H9 (cell line): ENCODE data around the gene CHADL. TPM values are rescaled to one million over a fixed set of nuclear protein-coding genes. Genes with fewer than 3 reads are reported as not detected.

Experiments used
- DNase-seq: peaks from one replicate; pipeline ENCODE4 v3.0.0-alpha.2; 2017
- H2AFZ ChIP-seq: one replicate; pipeline ENCODE4 v1.6.1; 2013; ENCODE audit warnings: mild to moderate bottlenecking, low read length, control low read depth, moderate library complexity
- H2AK5ac ChIP-seq: 2 replicates; pipeline ENCODE4 v1.6.1; 2013; ENCODE audit warnings: low read length, control low read depth, mixed read lengths; ENCODE audit not compliant: insufficient read length
- H2BK120ac ChIP-seq: one replicate; pipeline ENCODE4 v1.6.1; 2013; ENCODE audit warnings: low read depth, mild to moderate bottlenecking, low read length, control low read depth, inconsistent platforms; ENCODE audit not compliant: poor library complexity, severe bottlenecking
- H2BK12ac ChIP-seq: 2 replicates; pipeline ENCODE4 v1.6.1; 2013; ENCODE audit warnings: low read length, control low read depth, mixed read lengths, low read depth; ENCODE audit not compliant: insufficient read length
- H2BK15ac ChIP-seq: 2 replicates; pipeline ENCODE4 v1.6.1; 2013; ENCODE audit warnings: low read depth, low read length, control low read depth
- H2BK20ac ChIP-seq: one replicate; pipeline ENCODE4 v1.6.1; 2013; ENCODE audit warnings: low read depth, mild to moderate bottlenecking, low read length, control low read depth, inconsistent platforms; ENCODE audit not compliant: poor library complexity, severe bottlenecking
- H2BK5ac ChIP-seq: 2 replicates; pipeline ENCODE4 v1.6.1; 2013; ENCODE audit warnings: low read length, control low read depth, mixed read lengths; ENCODE audit not compliant: insufficient read length
- H3K14ac ChIP-seq: 2 replicates; pipeline ENCODE4 v1.6.1; 2013; ENCODE audit warnings: low read length, control low read depth; ENCODE audit not compliant: insufficient read depth
- H3K18ac ChIP-seq: 2 replicates; pipeline ENCODE4 v1.6.1; 2013; ENCODE audit warnings: low read depth, mild to moderate bottlenecking, mixed read lengths, low read length, control low read depth; ENCODE audit not compliant: insufficient read length
- H3K23ac ChIP-seq: 2 replicates; pipeline ENCODE4 v1.6.1; 2013; ENCODE audit warnings: low read length, control low read depth, mixed read lengths, low read depth; ENCODE audit not compliant: insufficient read length
- H3K23me2 ChIP-seq: 2 replicates; pipeline ENCODE4 v1.6.1; 2013; ENCODE audit warnings: low read depth, mild to moderate bottlenecking, mixed read lengths, low read length, control low read depth; ENCODE audit not compliant: insufficient read length, poor library complexity, severe bottlenecking
- H3K27ac ChIP-seq: 2 replicates; pipeline ENCODE4 v1.5.1; 2013; ENCODE audit warnings: low read length, control low read depth, mixed read lengths, low read depth; ENCODE audit not compliant: insufficient read length
- H3K27me3 ChIP-seq: 2 replicates; pipeline ENCODE4 v1.6.1; 2013; ENCODE audit warnings: low read length, control low read depth, inconsistent platforms; ENCODE audit not compliant: insufficient read depth
- H3K4ac ChIP-seq: 2 replicates; pipeline ENCODE4 v1.6.1; 2013; ENCODE audit warnings: low read depth, mild to moderate bottlenecking, control low read depth, inconsistent platforms, low read length, moderate library complexity
- H3K4me1 ChIP-seq: 2 replicates; pipeline ENCODE4 v1.6.1; 2013; ENCODE audit warnings: low read length, control low read depth, inconsistent platforms; ENCODE audit not compliant: insufficient read depth
- H3K4me2 ChIP-seq: 2 replicates; pipeline ENCODE4 v1.6.1; 2013; ENCODE audit warnings: low read length, control low read depth, mixed read lengths; ENCODE audit not compliant: insufficient read length, insufficient read depth
- H3K56ac ChIP-seq: 2 replicates; pipeline ENCODE4 v1.6.1; 2013; ENCODE audit warnings: low read depth, mild to moderate bottlenecking, mixed read lengths, low read length, control low read depth; ENCODE audit not compliant: insufficient read length
- H3K79me1 ChIP-seq: 2 replicates; pipeline ENCODE4 v1.6.1; 2013; ENCODE audit warnings: low read depth, mild to moderate bottlenecking, moderate library complexity, low read length, control low read depth, inconsistent platforms; ENCODE audit not compliant: insufficient read depth, poor library complexity, severe bottlenecking
- H3K79me2 ChIP-seq: 2 replicates; pipeline ENCODE4 v1.6.1; 2013; ENCODE audit warnings: low read length, control low read depth, inconsistent platforms; ENCODE audit not compliant: insufficient read depth
- H3K9ac ChIP-seq: 2 replicates; pipeline ENCODE4 v1.6.1; 2013; ENCODE audit warnings: low read length, control low read depth, mixed read lengths; ENCODE audit not compliant: insufficient read length; ENCODE audit errors: extremely low read depth
- H3K9me3 ChIP-seq: one replicate; pipeline ENCODE4 v1.6.1; 2013; ENCODE audit warnings: low read depth, low read length, inconsistent platforms; ENCODE audit not compliant: control insufficient read depth
- H3T11ph ChIP-seq: one replicate; pipeline ENCODE4 v1.6.1; 2013; ENCODE audit warnings: mild to moderate bottlenecking, low read length, control low read depth, inconsistent platforms
- H4K20me1 ChIP-seq: one replicate; pipeline ENCODE4 v1.6.1; 2013; ENCODE audit not compliant: control insufficient read depth, insufficient read length, insufficient read depth
- H4K5ac ChIP-seq: 2 replicates; pipeline ENCODE4 v1.6.1; 2013; ENCODE audit warnings: low read depth, mild to moderate bottlenecking, mixed read lengths, low read length, control low read depth; ENCODE audit not compliant: insufficient read length
- H4K8ac ChIP-seq: replicated peaks from 2 replicates; pipeline ENCODE4 v1.6.1; 2013; ENCODE audit warnings: low read length, control low read depth, mixed read lengths, low read depth; ENCODE audit not compliant: insufficient read length
- H4K91ac ChIP-seq: 2 replicates; pipeline ENCODE4 v1.6.1; 2013; ENCODE audit warnings: low read depth, mild to moderate bottlenecking, moderate library complexity, mixed read lengths, low read length, control low read depth; ENCODE audit not compliant: insufficient read length
- H3K27ac Mint-ChIP-seq, 3 experiments: 2 replicates in 2 of 3; 3 replicates in 1 of 3; pipeline ENCODE4 v1.8.0; 2020 to 2021; ENCODE audit warnings: mixed read lengths in 3 of 3, mild to moderate bottlenecking in 1 of 3, moderate library complexity in 1 of 3
- H3K27me3 Mint-ChIP-seq: 2 replicates; pipeline ENCODE4 v1.8.0; 2021; ENCODE audit warnings: low read depth, mild to moderate bottlenecking, moderate library complexity, mixed read lengths
- H3K36me3 Mint-ChIP-seq, 3 experiments: 2 replicates in 2 of 3; 3 replicates in 1 of 3; pipeline ENCODE4 v1.8.0; 2020 to 2021; ENCODE audit warnings: low read depth in 3 of 3, mixed read lengths in 3 of 3; ENCODE audit not compliant: insufficient read depth in 1 of 3
- H3K4me1 Mint-ChIP-seq, 2 experiments: 2 replicates each; pipeline ENCODE4 v1.8.0; 2020; ENCODE audit warnings: mixed read lengths in 2 of 2
- H3K4me3 Mint-ChIP-seq, 2 experiments: 2 replicates in 1 of 2; 3 replicates in 1 of 2; pipeline ENCODE4 v1.8.0; 2020 to 2021; ENCODE audit warnings: mild to moderate bottlenecking in 2 of 2, mixed read lengths in 2 of 2, moderate library complexity in 1 of 2
- H3K9me3 Mint-ChIP-seq, 2 experiments: 2 replicates in 1 of 2; 3 replicates in 1 of 2; pipeline ENCODE4 v1.8.0; 2020; ENCODE audit warnings: mild to moderate bottlenecking in 2 of 2, mixed read lengths in 2 of 2, moderate library complexity in 1 of 2
- CTCF ChIP-seq: fragments of 200-600 bp; sonication (generic); conservative IDR thresholded peaks from 3 replicates; pipeline ENCODE4 v1.8.0; 2021; ENCODE audit warnings: antibody characterized with exemption, mild to moderate bottlenecking
- WGBS: extraction: QIAGEN DNeasy Blood & Tissue Kit; methylation state at CpG from one replicate; pipeline ENCODE4 v1.1.7; 2013; ENCODE audit warnings: missing lambda C conversion rate, low lambda C conversion rate, mixed read lengths; ENCODE audit not compliant: insufficient read length; ENCODE audit errors: extremely low coverage; 5-methylcytosine and 5-hydroxymethylcytosine counted together
- total RNA-seq: library from RNA; stranded (reverse); gene quantifications from 2 replicates; pipeline ENCODE4 v1.2.1, GENCODE V29; 2021

CHADL gene
- total RNA-seq, 1 experiment from 2014 or later: 1.6 TPM

- no peak for DNase-seq
- no peaks in the 10 kb centered on the region for H3K27me3 Mint-ChIP-seq
- no peak for TF ChIP-seq CTCF
- no peak overlapping the region for H3K18ac ChIP-seq
- no peaks in the 10 kb centered on the region for H3K23me2 ChIP-seq
- H3K14ac ChIP-seq: no peak overlapping the region
- no peak overlapping the region for H2BK20ac ChIP-seq
- H3K27me3 ChIP-seq: no peaks in the 10 kb centered on the region; the same call in 1 of the 2 replicates
- no peak overlapping the region for H3K4ac ChIP-seq
- H3K9ac ChIP-seq: no peak overlapping the region
- WGBS: no CpG with 5 or more reads among the region's 17 CpGs
- no peak overlapping the region for H3K4me2 ChIP-seq
- H3K36me3 Mint-ChIP-seq: peaks cover 4 to 52% (median 28%) of the 10 kb centered on the region in 3 experiments; a peak in 6 of 7 replicates
- H2BK15ac ChIP-seq: no peak overlapping the region
- H4K91ac ChIP-seq: no peak overlapping the region
- no peak overlapping the region for H3K56ac ChIP-seq
- no peaks in the 10 kb centered on the region for H3K9me3 Mint-ChIP-seq
- no peaks in the 10 kb centered on the region for H3K4me1 Mint-ChIP-seq
- no peak overlapping the region for H4K5ac ChIP-seq
- H3K79me2 ChIP-seq: no peaks in the 10 kb centered on the region
- no peaks in the 10 kb centered on the region for H3K79me1 ChIP-seq
- no peak overlapping the region for H2BK12ac ChIP-seq
- H3K27ac Mint-ChIP-seq: peak overlapping the region in 2 of 3 experiments; percentile 28 to 67; a peak in 1 of 7 replicates
- no peak overlapping the region for H3K27ac ChIP-seq
- H2AFZ ChIP-seq: no peak overlapping the region
- H2BK120ac ChIP-seq: no peak overlapping the region
- H2AK5ac ChIP-seq: no peak overlapping the region
- no peaks in the 10 kb centered on the region for H3K9me3 ChIP-seq
- no peak overlapping the region for H3K23ac ChIP-seq
- no peaks in the 10 kb centered on the region for H3K4me1 ChIP-seq
- H4K20me1 ChIP-seq: no peaks in the 10 kb centered on the region
- H4K8ac ChIP-seq: no peak overlapping the region
- no peak overlapping the region for H2BK5ac ChIP-seq
- H3T11ph ChIP-seq: no peak overlapping the region
- no peak overlapping the region for H3K4me3 Mint-ChIP-seq
Measured at GRCh38 chr22:41229730-41230400, 10.9 kb downstream of the CHADL start.
